Prostate gland (tissue), 2 donors: Measurements from ENCODE around the gene GNPDA1.

Source experiments
- POLR2AphosphoS5 ChIP-seq: sonication (generic); formaldehyde crosslinking; IDR thresholded peaks from one replicate; pipeline ENCODE4 v1.6.1; 2017; ENCODE audit warnings: antibody characterized with exemption
- TF ChIP-seq, protein P1 (sequence below), 4 experiments: fragments of 200-600 bp in 2 of 4; fragments of 450-650 bp in 2 of 4; sonication (generic) in 2 of 4; IDR thresholded peaks; 1 replicate in 3 of 4; 2 replicates in 1 of 4; pipeline ENCODE4 v1.5.1; 2016 to 2019; ENCODE audit warnings: antibody characterized with exemption in 4 of 4, mild to moderate bottlenecking in 2 of 4, moderate library complexity in 2 of 4

- no peak for TF ChIP-seq POLR2AphosphoS5
- TF ChIP-seq, protein P1, sequence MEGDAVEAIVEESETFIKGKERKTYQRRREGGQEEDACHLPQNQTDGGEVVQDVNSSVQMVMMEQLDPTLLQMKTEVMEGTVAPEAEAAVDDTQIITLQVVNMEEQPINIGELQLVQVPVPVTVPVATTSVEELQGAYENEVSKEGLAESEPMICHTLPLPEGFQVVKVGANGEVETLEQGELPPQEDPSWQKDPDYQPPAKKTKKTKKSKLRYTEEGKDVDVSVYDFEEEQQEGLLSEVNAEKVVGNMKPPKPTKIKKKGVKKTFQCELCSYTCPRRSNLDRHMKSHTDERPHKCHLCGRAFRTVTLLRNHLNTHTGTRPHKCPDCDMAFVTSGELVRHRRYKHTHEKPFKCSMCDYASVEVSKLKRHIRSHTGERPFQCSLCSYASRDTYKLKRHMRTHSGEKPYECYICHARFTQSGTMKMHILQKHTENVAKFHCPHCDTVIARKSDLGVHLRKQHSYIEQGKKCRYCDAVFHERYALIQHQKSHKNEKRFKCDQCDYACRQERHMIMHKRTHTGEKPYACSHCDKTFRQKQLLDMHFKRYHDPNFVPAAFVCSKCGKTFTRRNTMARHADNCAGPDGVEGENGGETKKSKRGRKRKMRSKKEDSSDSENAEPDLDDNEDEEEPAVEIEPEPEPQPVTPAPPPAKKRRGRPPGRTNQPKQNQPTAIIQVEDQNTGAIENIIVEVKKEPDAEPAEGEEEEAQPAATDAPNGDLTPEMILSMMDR (IDR thresholded peaks at IDR 0.05), result no peak
Measured at GRCh38 chr5:142000173-142000572, 12.7 kb downstream of the GNPDA1 start.
